ENCODE results near the gene HSPA12A.

The HSPA12A gene

GRCh38 chr10:116741391-116742351 is 695 bp downstream of the HSPA12A start:
- Histone ChIP-seq H3K27me3 (ENCODE audit: control insufficient read depth, insufficient read depth, low read length) (peaks cover 66% of the 10 kb centered on the region), H3K27ac (ENCODE audit: low read depth, low read length) (no peak overlapping the region), H3K4me1 (ENCODE audit: control insufficient read depth, insufficient read depth, low read length) (0 out of 2 replicates have a peak, but pooled peaks cover 4% of the 10 kb centered on the region), H3K36me3 (ENCODE audit: control insufficient read depth, insufficient read depth, low read length) (no peaks in the 10 kb centered on the region), H3K9ac (ENCODE audit: low read depth, low read length) (no peak overlapping the region), H3K9me3 (ENCODE audit: control insufficient read depth, insufficient read depth, low read length) (no peaks in the 10 kb centered on the region), H3K4me3 (ENCODE audit: low read depth, low read length) (peak overlapping the region; percentile 72)

GRCh38 chr10:116740971-116741370 is 1.4 kb downstream of the HSPA12A start:
- Histone ChIP-seq H3K9ac (ENCODE audit: low read depth, low read length) (no peak overlapping the region), H3K27me3 (ENCODE audit: control insufficient read depth, insufficient read depth, low read length) (peaks cover 66% of the 10 kb centered on the region)

GRCh38 chr10:116738339-116738738 is 4.0 kb downstream of the HSPA12A start:
- Histone ChIP-seq H3K9ac (ENCODE audit: low read depth, low read length) (no peak overlapping the region), H3K27ac (ENCODE audit: low read depth, low read length) (no peak overlapping the region), H3K4me1 (ENCODE audit: control insufficient read depth, insufficient read depth, low read length) (0 out of 2 replicates have a peak, but pooled peaks cover 4% of the 10 kb centered on the region), H3K9me3 (ENCODE audit: control insufficient read depth, insufficient read depth, low read length) (no peaks in the 10 kb centered on the region), H3K27me3 (ENCODE audit: control insufficient read depth, insufficient read depth, low read length) (peaks cover 43% of the 10 kb centered on the region), H3K36me3 (ENCODE audit: control insufficient read depth, insufficient read depth, low read length) (no peaks in the 10 kb centered on the region), H3K4me3 (ENCODE audit: low read depth, low read length) (no peak overlapping the region)

More at GRCh38 chr10:116740971-116741370, 1.4 kb downstream of the HSPA12A start:
- H3K9me3 ChIP-seq (ENCODE audit: control insufficient read depth, insufficient read depth, low read length): no peaks in the 10 kb centered on the region
- no peak overlapping the region for H3K27ac ChIP-seq (ENCODE audit: low read depth, low read length)
- H3K4me3 ChIP-seq (ENCODE audit: low read depth, low read length): peak overlapping the region; percentile 72
- no peaks in the 10 kb centered on the region for H3K36me3 ChIP-seq (ENCODE audit: control insufficient read depth, insufficient read depth, low read length)
- 0 out of 2 replicates have a peak, but pooled peaks cover 4% of the 10 kb centered on the region for H3K4me1 ChIP-seq (ENCODE audit: control insufficient read depth, insufficient read depth, low read length)

GRCh38 chr10:116737627-116738327 is 4.6 kb downstream of the HSPA12A start:
- Histone ChIP-seq H3K4me1 (ENCODE audit: control insufficient read depth, insufficient read depth, low read length) (0 out of 2 replicates have a peak, but pooled peaks cover 4% of the 10 kb centered on the region), H3K27ac (ENCODE audit: low read depth, low read length) (no peak overlapping the region), H3K4me3 (ENCODE audit: low read depth, low read length) (no peak overlapping the region), H3K9ac (ENCODE audit: low read depth, low read length) (no peak overlapping the region), H3K36me3 (ENCODE audit: control insufficient read depth, insufficient read depth, low read length) (no peaks in the 10 kb centered on the region), H3K27me3 (ENCODE audit: control insufficient read depth, insufficient read depth, low read length) (peaks cover 39% of the 10 kb centered on the region), H3K9me3 (ENCODE audit: control insufficient read depth, insufficient read depth, low read length) (no peaks in the 10 kb centered on the region)

- H3K4me3 ChIP-seq (ENCODE audit: low read depth, low read length): no peak overlapping the region
- H3K9ac ChIP-seq (ENCODE audit: low read depth, low read length): no peak overlapping the region
- H3K9me3 ChIP-seq (ENCODE audit: control insufficient read depth, insufficient read depth, low read length): no peaks in the 10 kb centered on the region
- H3K4me1 ChIP-seq (ENCODE audit: control insufficient read depth, insufficient read depth, low read length): 0 out of 2 replicates have a peak, but pooled peaks cover 4% of the 10 kb centered on the region
- H3K36me3 ChIP-seq (ENCODE audit: control insufficient read depth, insufficient read depth, low read length): no peaks in the 10 kb centered on the region
- H3K27ac ChIP-seq (ENCODE audit: low read depth, low read length): no peak overlapping the region
- peaks cover 7% of the 10 kb centered on the region for H3K27me3 ChIP-seq (ENCODE audit: control insufficient read depth, insufficient read depth, low read length)
These were observed 8.8 kb downstream of the HSPA12A start for GRCh38 chr10:116733566-116733965.

- no peaks in the 10 kb centered on the region for H3K36me3 ChIP-seq (ENCODE audit: control insufficient read depth, insufficient read depth, low read length)
- no peaks in the 10 kb centered on the region for H3K9me3 ChIP-seq (ENCODE audit: control insufficient read depth, insufficient read depth, low read length)
- no peak overlapping the region for H3K27ac ChIP-seq (ENCODE audit: low read depth, low read length)
- H3K27me3 ChIP-seq (ENCODE audit: control insufficient read depth, insufficient read depth, low read length): peaks cover 3% of the 10 kb centered on the region; the same call in 1 of the 2 replicates
- H3K4me1 ChIP-seq (ENCODE audit: control insufficient read depth, insufficient read depth, low read length): no peaks in the 10 kb centered on the region
- no peak overlapping the region for H3K9ac ChIP-seq (ENCODE audit: low read depth, low read length)
- no peak overlapping the region for H3K4me3 ChIP-seq (ENCODE audit: low read depth, low read length)
These were observed 9.8 kb downstream of the HSPA12A start for GRCh38 chr10:116732573-116732972.

GRCh38 chr10:116730464-116731260 is 11.7 kb downstream of the HSPA12A start:
- no peaks in the 10 kb centered on the region for H3K36me3 ChIP-seq (ENCODE audit: control insufficient read depth, insufficient read depth, low read length)
- no peak overlapping the region for H3K9ac ChIP-seq (ENCODE audit: low read depth, low read length)
- no peak overlapping the region for H3K27ac ChIP-seq (ENCODE audit: low read depth, low read length)
- H3K27me3 ChIP-seq (ENCODE audit: control insufficient read depth, insufficient read depth, low read length): peaks cover 3% of the 10 kb centered on the region; the same call in 1 of the 2 replicates
- no peaks in the 10 kb centered on the region for H3K9me3 ChIP-seq (ENCODE audit: control insufficient read depth, insufficient read depth, low read length)
- no peaks in the 10 kb centered on the region for H3K4me1 ChIP-seq (ENCODE audit: control insufficient read depth, insufficient read depth, low read length)
- no peak overlapping the region for H3K4me3 ChIP-seq (ENCODE audit: low read depth, low read length)

GRCh38 chr10:116729243-116729642 is 13.1 kb downstream of the HSPA12A start:
- peaks cover 3% of the 10 kb centered on the region; the same call in 1 of the 2 replicates for H3K27me3 ChIP-seq (ENCODE audit: control insufficient read depth, insufficient read depth, low read length)
- H3K4me1 ChIP-seq (ENCODE audit: control insufficient read depth, insufficient read depth, low read length): no peaks in the 10 kb centered on the region
- no peaks in the 10 kb centered on the region for H3K36me3 ChIP-seq (ENCODE audit: control insufficient read depth, insufficient read depth, low read length)
- H3K9ac ChIP-seq (ENCODE audit: low read depth, low read length): no peak overlapping the region
- no peak overlapping the region for H3K27ac ChIP-seq (ENCODE audit: low read depth, low read length)
- H3K4me3 ChIP-seq (ENCODE audit: low read depth, low read length): no peak overlapping the region
- H3K9me3 ChIP-seq (ENCODE audit: control insufficient read depth, insufficient read depth, low read length): no peaks in the 10 kb centered on the region

GRCh38 chr10:116728526-116729096 is 13.8 kb downstream of the HSPA12A start:
- Histone ChIP-seq H3K9ac (ENCODE audit: low read depth, low read length) (no peak overlapping the region), H3K4me3 (ENCODE audit: low read depth, low read length) (no peak overlapping the region), H3K27ac (ENCODE audit: low read depth, low read length) (no peak overlapping the region), H3K36me3 (ENCODE audit: control insufficient read depth, insufficient read depth, low read length) (no peaks in the 10 kb centered on the region), H3K4me1 (ENCODE audit: control insufficient read depth, insufficient read depth, low read length) (no peaks in the 10 kb centered on the region), H3K9me3 (ENCODE audit: control insufficient read depth, insufficient read depth, low read length) (no peaks in the 10 kb centered on the region), H3K27me3 (ENCODE audit: control insufficient read depth, insufficient read depth, low read length) (no peaks in the 10 kb centered on the region)
